ENCODE results near the gene PPIP5K2.

- TF ChIP-seq CTCF (conservative IDR thresholded peaks at IDR 0.05) (no peak), EZH2 (IDR thresholded peaks at IDR 0.05; ENCODE audit: low read depth) (no peak)
Observed at GRCh38 chr5:103258368-103258956, 138.4 kb downstream of the PPIP5K2 start, which contains the start of gene MACIR.

Measured in PC-9 (cell line).